ENCODE data around the gene XRCC6. TPM values are rescaled to one million over a fixed set of nuclear protein-coding genes. Genes with fewer than 3 reads are reported as not detected.

Gene XRCC6
- total and polyA plus RNA-seq, 2 of the 13 experiments (the other 11 are each of a cell fraction or from before 2014, with no cell fraction given), result 124 to 625 TPM

- TF ChIP-seq, protein P1, sequence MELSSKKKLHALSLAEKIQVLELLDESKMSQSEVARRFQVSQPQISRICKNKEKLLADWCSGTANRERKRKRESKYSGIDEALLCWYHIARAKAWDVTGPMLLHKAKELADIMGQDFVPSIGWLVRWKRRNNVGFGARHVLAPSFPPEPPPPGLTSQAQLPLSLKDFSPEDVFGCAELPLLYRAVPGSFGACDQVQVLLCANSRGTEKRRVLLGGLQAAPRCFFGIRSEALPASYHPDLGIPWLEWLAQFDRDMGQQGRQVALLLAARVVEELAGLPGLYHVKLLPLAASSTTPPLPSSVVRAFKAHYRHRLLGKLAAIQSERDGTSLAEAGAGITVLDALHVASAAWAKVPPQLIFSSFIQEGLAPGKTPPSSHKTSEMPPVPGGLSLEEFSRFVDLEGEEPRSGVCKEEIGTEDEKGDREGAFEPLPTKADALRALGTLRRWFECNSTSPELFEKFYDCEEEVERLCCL (CRISPR knock-in tag; IDR thresholded peaks at IDR 0.05; ENCODE audit: borderline replicate concordance), result peak; percentile 59; the same call in 1 of the 2 replicates
- TF ChIP-seq SP4 (CRISPR knock-in tag; IDR thresholded peaks at IDR 0.05), result peak; percentile 76; the same call in 1 of the 2 replicates
- TF ChIP-seq, protein P2, sequence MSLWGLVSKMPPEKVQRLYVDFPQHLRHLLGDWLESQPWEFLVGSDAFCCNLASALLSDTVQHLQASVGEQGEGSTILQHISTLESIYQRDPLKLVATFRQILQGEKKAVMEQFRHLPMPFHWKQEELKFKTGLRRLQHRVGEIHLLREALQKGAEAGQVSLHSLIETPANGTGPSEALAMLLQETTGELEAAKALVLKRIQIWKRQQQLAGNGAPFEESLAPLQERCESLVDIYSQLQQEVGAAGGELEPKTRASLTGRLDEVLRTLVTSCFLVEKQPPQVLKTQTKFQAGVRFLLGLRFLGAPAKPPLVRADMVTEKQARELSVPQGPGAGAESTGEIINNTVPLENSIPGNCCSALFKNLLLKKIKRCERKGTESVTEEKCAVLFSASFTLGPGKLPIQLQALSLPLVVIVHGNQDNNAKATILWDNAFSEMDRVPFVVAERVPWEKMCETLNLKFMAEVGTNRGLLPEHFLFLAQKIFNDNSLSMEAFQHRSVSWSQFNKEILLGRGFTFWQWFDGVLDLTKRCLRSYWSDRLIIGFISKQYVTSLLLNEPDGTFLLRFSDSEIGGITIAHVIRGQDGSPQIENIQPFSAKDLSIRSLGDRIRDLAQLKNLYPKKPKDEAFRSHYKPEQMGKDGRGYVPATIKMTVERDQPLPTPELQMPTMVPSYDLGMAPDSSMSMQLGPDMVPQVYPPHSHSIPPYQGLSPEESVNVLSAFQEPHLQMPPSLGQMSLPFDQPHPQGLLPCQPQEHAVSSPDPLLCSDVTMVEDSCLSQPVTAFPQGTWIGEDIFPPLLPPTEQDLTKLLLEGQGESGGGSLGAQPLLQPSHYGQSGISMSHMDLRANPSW (CRISPR knock-in tag; IDR thresholded peaks at IDR 0.05; ENCODE audit: borderline replicate concordance), result no peak
- no peak for TF ChIP-seq ZNF138 (CRISPR knock-in tag; IDR thresholded peaks at IDR 0.05; ENCODE audit: low read depth)
- no peak; the same call in 1 of the 2 replicates for TF ChIP-seq CEBPG (CRISPR knock-in tag; IDR thresholded peaks at IDR 0.05)
- no peak for TF ChIP-seq PRMT3 (CRISPR knock-in tag; IDR thresholded peaks at IDR 0.05; ENCODE audit: borderline replicate concordance, low read depth)
- peak; percentile 78 for TF ChIP-seq ZNF605 (CRISPR knock-in tag; IDR thresholded peaks at IDR 0.05)
- no peak; the same call in 1 of the 2 replicates for TF ChIP-seq IRF2 (CRISPR knock-in tag; IDR thresholded peaks at IDR 0.05)
- no peak for TF ChIP-seq PBX3 (CRISPR knock-in tag; IDR thresholded peaks at IDR 0.05; ENCODE audit: borderline replicate concordance)
- TF ChIP-seq PHF5A (CRISPR knock-in tag; IDR thresholded peaks at IDR 0.05; ENCODE audit: low read depth, unreplicated experiment), result no peak
- peak; percentile 86 for TF ChIP-seq ZNF501 (CRISPR knock-in tag; IDR thresholded peaks at IDR 0.05)
- no peak for TF ChIP-seq MED8 (CRISPR knock-in tag; IDR thresholded peaks at IDR 0.05; ENCODE audit: insufficient replicate concordance)
- peak; percentile 44; the same call in 1 of the 2 replicates for TF ChIP-seq HNRNPL (IDR thresholded peaks at IDR 0.05; ENCODE audit: low read depth, low read length)
- TF ChIP-seq ZNF839 (CRISPR knock-in tag; IDR thresholded peaks at IDR 0.05; ENCODE audit: borderline replicate concordance), result no peak
- TF ChIP-seq KDM2A (CRISPR knock-in tag; IDR thresholded peaks at IDR 0.05; ENCODE audit: borderline replicate concordance, low read depth), result peak; percentile 79; the same call in 1 of the 2 replicates
- TF ChIP-seq ZNF335 (CRISPR knock-in tag; IDR thresholded peaks at IDR 0.05), result 0 out of 2 replicates have a peak, but pooled peaks have one; percentile 19
- TF ChIP-seq SSRP1 (CRISPR knock-in tag; IDR thresholded peaks at IDR 0.05), result no peak
- TF ChIP-seq, protein P3, sequence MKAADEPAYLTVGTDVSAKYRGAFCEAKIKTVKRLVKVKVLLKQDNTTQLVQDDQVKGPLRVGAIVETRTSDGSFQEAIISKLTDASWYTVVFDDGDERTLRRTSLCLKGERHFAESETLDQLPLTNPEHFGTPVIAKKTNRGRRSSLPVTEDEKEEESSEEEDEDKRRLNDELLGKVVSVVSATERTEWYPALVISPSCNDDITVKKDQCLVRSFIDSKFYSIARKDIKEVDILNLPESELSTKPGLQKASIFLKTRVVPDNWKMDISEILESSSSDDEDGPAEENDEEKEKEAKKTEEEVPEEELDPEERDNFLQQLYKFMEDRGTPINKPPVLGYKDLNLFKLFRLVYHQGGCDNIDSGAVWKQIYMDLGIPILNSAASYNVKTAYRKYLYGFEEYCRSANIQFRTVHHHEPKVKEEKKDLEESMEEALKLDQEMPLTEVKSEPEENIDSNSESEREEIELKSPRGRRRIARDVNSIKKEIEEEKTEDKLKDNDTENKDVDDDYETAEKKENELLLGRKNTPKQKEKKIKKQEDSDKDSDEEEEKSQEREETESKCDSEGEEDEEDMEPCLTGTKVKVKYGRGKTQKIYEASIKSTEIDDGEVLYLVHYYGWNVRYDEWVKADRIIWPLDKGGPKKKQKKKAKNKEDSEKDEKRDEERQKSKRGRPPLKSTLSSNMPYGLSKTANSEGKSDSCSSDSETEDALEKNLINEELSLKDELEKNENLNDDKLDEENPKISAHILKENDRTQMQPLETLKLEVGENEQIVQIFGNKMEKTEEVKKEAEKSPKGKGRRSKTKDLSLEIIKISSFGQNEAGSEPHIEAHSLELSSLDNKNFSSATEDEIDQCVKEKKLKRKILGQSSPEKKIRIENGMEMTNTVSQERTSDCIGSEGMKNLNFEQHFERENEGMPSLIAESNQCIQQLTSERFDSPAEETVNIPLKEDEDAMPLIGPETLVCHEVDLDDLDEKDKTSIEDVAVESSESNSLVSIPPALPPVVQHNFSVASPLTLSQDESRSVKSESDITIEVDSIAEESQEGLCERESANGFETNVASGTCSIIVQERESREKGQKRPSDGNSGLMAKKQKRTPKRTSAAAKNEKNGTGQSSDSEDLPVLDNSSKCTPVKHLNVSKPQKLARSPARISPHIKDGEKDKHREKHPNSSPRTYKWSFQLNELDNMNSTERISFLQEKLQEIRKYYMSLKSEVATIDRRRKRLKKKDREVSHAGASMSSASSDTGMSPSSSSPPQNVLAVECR (CRISPR knock-in tag; IDR thresholded peaks at IDR 0.05; ENCODE audit: borderline replicate concordance), result peak; percentile 93
- no peak for TF ChIP-seq RELA (CRISPR knock-in tag; IDR thresholded peaks at IDR 0.05)
Observed at GRCh38 chr22:41621099-41621910, at the start of gene XRCC6 (continued).
